HG02943 (cell line): ENCODE measurements around the gene SBNO2.

ENCODE experiments used
- ATAC-seq: cut with Tn5 transposase; IDR thresholded peaks from one replicate; pipeline ENCODE4 v1.9.1; 2021; ENCODE audit warnings: mild to moderate bottlenecking, low read depth, moderate library complexity; ENCODE audit not compliant: unreplicated experiment

The SBNO2 gene

DNA sequence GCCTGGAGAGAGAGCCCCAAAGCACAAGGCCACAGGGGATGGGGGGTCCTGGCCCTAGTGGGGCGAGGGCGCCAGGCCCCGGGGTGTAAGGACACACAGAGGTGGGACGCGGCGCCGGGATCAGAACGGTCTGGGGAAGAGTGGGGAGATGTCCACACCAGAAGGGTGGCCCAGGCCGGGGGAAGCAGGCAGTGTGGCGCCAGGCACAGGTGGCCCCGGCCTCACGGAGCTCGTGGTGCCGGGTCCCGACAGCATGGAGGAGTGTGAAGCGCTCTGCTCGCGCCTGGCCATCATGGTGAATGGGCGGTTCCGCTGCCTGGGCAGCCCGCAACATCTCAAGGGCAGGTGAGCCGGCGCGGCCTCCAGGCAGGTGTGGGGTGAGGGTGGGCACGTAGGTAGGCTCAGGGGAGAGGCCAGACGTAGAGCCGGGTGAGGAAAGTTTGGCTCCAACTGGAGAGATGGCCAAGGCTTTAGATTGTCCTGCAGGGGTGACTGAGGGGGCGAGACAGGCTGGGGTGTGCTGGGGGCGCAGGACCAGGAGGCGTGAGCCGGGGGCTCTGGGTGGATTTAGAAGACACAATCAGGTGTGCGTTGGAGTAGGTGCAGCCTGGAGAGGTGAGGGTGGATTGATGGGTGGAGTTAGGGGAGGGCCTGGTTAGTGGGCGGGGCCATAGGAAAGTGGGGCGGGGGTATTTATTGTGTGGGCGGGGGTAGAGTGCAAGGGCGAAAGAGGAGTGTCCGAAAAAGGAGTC, 110.0 kb downstream of the SBNO2 start:
- ATAC-seq: no peak

DNA sequence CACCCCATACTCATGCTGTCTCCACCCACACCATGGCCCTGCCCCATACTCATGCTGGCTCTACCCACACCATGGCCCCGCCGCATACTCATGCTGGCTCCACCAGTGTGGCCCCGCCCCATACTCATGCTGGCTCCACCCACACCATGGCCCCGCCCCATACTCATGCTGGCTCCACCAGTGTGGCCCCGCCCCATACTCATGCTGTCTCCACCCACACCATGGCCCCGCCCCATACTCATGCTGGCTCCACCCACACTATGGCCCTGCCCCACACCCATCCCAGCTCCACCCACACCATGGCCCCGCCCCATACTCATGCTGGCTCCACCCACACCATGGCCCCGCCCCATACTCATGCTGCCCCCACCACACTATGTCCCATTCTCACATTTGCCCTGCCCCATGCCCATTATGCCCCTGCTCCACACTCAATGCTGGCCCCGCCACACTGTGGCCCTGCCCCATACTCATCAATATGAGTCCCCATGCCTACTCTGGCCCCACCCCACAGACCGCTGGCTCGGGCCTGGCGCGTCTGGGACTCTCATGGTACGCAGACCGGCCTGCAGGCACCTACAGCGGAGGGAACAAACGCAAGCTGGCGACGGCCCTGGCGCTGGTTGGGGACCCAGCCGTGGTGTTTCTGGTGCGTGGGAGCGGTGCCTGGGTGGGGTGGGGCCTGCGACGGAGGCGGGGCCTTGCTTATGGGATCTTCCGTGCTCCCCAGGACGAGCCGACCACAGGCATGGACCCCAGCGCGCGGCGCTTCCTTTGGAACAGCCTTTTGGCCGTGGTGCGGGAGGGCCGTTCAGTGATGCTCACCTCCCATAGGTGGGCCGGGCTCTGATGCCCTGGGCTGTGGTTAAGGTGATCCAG, 110.8 kb downstream of the SBNO2 start:
- ATAC-seq: no peak

DNA sequence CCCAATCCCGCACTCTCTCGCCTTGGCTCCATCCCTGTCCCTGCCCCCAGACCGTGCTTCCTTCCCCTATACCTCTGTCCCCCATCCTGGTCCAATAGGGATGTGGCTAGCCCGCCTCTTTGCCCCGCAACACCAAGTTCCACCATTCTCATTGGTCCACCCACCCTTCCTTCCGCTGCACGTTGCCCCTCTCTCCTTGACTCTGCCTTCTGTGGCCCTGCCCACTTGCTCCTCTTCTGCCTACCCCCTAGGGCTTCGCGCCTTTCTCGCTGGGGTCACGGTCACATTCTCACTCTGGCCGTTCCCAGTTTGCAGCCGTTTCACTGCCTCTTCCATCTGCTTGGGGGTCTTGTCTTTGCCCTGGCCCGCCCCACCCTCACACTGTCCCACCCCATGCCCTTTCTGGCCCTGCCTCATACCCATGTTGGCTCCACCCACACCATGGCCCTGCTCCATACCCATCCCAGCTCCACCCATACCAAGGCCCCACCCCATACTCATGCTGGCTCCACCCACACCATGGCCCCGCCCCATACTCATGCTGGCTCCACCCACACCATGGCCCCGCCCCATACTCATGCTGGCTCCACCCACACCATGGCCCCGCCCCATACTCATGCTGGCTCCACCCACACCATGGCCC, 111.6 kb downstream of the SBNO2 start:
- no peak for ATAC-seq

DNA sequence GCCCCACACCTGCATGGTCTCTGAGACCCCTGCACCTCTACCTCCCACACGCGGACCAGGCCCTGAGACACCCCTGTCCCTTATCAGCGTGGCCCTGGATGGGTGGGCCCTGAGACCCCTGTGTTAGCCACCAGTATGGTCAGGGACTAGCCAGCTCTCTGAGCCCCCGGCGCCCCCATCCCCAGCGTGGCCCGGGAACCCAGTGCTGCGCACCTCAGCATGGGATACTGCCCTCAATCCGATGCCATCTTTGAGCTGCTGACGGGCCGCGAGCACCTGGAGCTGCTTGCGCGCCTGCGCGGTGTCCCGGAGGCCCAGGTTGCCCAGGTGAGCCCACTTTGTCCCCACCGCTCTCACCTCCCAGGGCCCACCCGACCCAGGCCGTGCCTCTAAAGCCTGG, 112.1 kb downstream of the SBNO2 start:
- ATAC-seq: no peak

DNA sequence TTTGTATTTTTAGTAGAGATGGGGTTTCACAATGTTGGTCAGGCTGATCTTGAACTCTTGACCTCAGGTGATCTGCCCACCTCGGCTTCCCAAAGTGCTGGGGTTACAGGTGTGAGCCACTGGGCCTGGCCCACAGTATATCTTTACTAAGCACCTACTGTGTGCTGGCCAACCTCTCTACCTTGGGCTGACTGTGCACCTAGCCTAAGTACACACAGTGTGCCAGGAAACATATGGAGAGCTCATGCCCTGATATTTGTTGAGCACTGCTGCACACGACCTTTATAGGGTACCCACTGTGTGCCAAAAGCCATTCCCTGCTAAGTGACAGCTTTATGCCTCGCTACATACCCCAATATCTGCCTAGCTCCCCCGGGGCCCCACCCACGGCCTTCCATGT, 113.4 kb downstream of the SBNO2 start:
- no peak for ATAC-seq

DNA sequence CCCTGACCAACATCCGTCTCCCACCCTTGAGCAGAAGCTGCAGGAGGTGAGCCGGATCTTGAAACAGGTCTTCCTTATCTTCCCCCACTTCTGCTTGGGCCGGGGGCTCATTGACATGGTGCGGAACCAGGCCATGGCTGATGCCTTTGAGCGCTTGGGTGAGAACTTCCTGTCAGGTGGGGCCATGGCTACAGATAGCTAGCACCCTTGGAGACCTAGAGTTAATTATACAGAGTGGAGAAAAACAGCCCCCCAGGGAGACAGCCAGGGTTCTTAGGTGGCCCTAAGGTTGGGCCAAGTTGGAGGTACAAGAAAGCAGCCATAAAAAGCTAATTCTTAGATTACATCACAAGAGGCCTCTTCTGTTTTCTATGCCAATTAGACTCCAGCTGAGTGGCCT, 116.0 kb downstream of the SBNO2 start:
- no peak for ATAC-seq
